Measurements from ENCODE around the gene NLRP1.

The NLRP1 gene

GRCh38 chr17:5530265-5531084 is 53.8 kb downstream of the NLRP1 start:
- FAIRE-seq (no peak), DNase-seq (ENCODE audit: insufficient read length, low spot score) (no peak)
- TF ChIP-seq POLR2A (IDR thresholded peaks at IDR 0.05; ENCODE audit: low read depth, low read length), result no peak

GRCh38 chr17:5527601-5528250 is 56.6 kb downstream of the NLRP1 start:
- FAIRE-seq (no peak), DNase-seq (ENCODE audit: insufficient read length, low spot score) (no peak)
- no peak for TF ChIP-seq POLR2A (IDR thresholded peaks at IDR 0.05; ENCODE audit: low read depth, low read length)

- peak; percentile 94 for FAIRE-seq
- peak; percentile 89 for DNase-seq (ENCODE audit: insufficient read length, low spot score)
- TF ChIP-seq POLR2A (IDR thresholded peaks at IDR 0.05; ENCODE audit: low read depth, low read length), result 0 out of 2 replicates have a peak, but pooled peaks have one; percentile 9
Observed at GRCh38 chr17:5526821-5527598, 57.3 kb downstream of the NLRP1 start.

GRCh38 chr17:5523249-5523648 is 61.1 kb downstream of the NLRP1 start:
- no peak for TF ChIP-seq POLR2A (IDR thresholded peaks at IDR 0.05; ENCODE audit: low read depth, low read length)
- FAIRE-seq, result no peak
- DNase-seq (ENCODE audit: insufficient read length, low spot score), result no peak

- no peak for TF ChIP-seq POLR2A (IDR thresholded peaks at IDR 0.05; ENCODE audit: low read depth, low read length)
- FAIRE-seq (no peak), DNase-seq (ENCODE audit: insufficient read length, low spot score) (no peak)
Observed at GRCh38 chr17:5522476-5522875, 61.8 kb downstream of the NLRP1 start.

- FAIRE-seq, result peak; percentile 81
- no peak for TF ChIP-seq POLR2A (IDR thresholded peaks at IDR 0.05; ENCODE audit: low read depth, low read length)
- DNase-seq (ENCODE audit: insufficient read length, low spot score), result peak; percentile 84
Observed at GRCh38 chr17:5516060-5516792, 68.1 kb downstream of the NLRP1 start.

- DNase-seq (ENCODE audit: insufficient read length, low spot score), result no peak
- FAIRE-seq, result no peak
- no peak for TF ChIP-seq POLR2A (IDR thresholded peaks at IDR 0.05; ENCODE audit: low read depth, low read length)
Observed at GRCh38 chr17:5514976-5515375, 69.3 kb downstream of the NLRP1 start.

- TF ChIP-seq POLR2A (IDR thresholded peaks at IDR 0.05; ENCODE audit: low read depth, low read length), result no peak
- FAIRE-seq, result no peak
- DNase-seq (ENCODE audit: insufficient read length, low spot score), result no peak
Observed at GRCh38 chr17:5513628-5514027, 70.7 kb downstream of the NLRP1 start.

- DNase-seq (ENCODE audit: insufficient read length, low spot score), result no peak
- FAIRE-seq, result no peak
- TF ChIP-seq POLR2A (IDR thresholded peaks at IDR 0.05; ENCODE audit: low read depth, low read length), result no peak
Observed at GRCh38 chr17:5511401-5512225, 72.7 kb downstream of the NLRP1 start.

- no peak for DNase-seq (ENCODE audit: insufficient read length, low spot score)
- no peak for TF ChIP-seq POLR2A (IDR thresholded peaks at IDR 0.05; ENCODE audit: low read depth, low read length)
- FAIRE-seq, result no peak
Observed at GRCh38 chr17:5510771-5511170, 73.5 kb downstream of the NLRP1 start.

GRCh38 chr17:5509482-5509881 is 74.8 kb downstream of the NLRP1 start:
- no peak for FAIRE-seq

GRCh38 chr17:5508810-5509209 is 75.5 kb downstream of the NLRP1 start:
- DNase-seq (ENCODE audit: insufficient read length, low spot score), result no peak
- no peak for FAIRE-seq
- TF ChIP-seq POLR2A (IDR thresholded peaks at IDR 0.05; ENCODE audit: low read depth, low read length), result no peak

More at GRCh38 chr17:5509482-5509881, 74.8 kb downstream of the NLRP1 start:
- DNase-seq (ENCODE audit: insufficient read length, low spot score), result no peak
- TF ChIP-seq POLR2A (IDR thresholded peaks at IDR 0.05; ENCODE audit: low read depth, low read length), result no peak

GRCh38 chr17:5506307-5506706 is 78.0 kb downstream of the NLRP1 start:
- FAIRE-seq (no peak), DNase-seq (ENCODE audit: insufficient read length, low spot score) (no peak)
- no peak for TF ChIP-seq POLR2A (IDR thresholded peaks at IDR 0.05; ENCODE audit: low read depth, low read length)
